GM21447 (cell line): ENCODE data around the gene LRBA.
"Not testable (repeated sequence)": the region's sequence is repeated elsewhere in the genome, so short reads cannot be mapped to it uniquely, and the experiment has no call there.

Experiments used
- ATAC-seq: cut with Tn5 transposase; IDR thresholded peaks from one replicate; pipeline ENCODE4 v1.9.1; 2021; ENCODE audit not compliant: unreplicated experiment

The LRBA gene

GRCh38 chr4:150744570-150744969, 270.5 kb downstream of the LRBA start:
- ATAC-seq, result no peak

- no peak for ATAC-seq
Observed at GRCh38 chr4:150743564-150744342, 271.3 kb downstream of the LRBA start.

GRCh38 chr4:150742930-150743329, 272.2 kb downstream of the LRBA start:
- ATAC-seq, result not testable (repeated sequence)

GRCh38 chr4:150739591-150739990, 275.5 kb downstream of the LRBA start:
- ATAC-seq, result no peak

- ATAC-seq, result no peak
Observed at GRCh38 chr4:150725957-150726523, 289.0 kb downstream of the LRBA start.

GRCh38 chr4:150723727-150724411, 291.2 kb downstream of the LRBA start:
- ATAC-seq, result no peak

GRCh38 chr4:150722908-150723362, 292.1 kb downstream of the LRBA start:
- no peak for ATAC-seq

GRCh38 chr4:150720973-150721518, 294.0 kb downstream of the LRBA start:
- ATAC-seq, result no peak

GRCh38 chr4:150717952-150718351, 297.1 kb downstream of the LRBA start:
- ATAC-seq, result no peak

- no peak for ATAC-seq
Observed at GRCh38 chr4:150714462-150715438, 300.3 kb downstream of the LRBA start.

GRCh38 chr4:150713251-150713650, 301.8 kb downstream of the LRBA start:
- no peak for ATAC-seq

- no peak for ATAC-seq
Observed at GRCh38 chr4:150710770-150711375, 304.2 kb downstream of the LRBA start.

GRCh38 chr4:150708004-150708403, 307.1 kb downstream of the LRBA start:
- no peak for ATAC-seq

- ATAC-seq, result no peak
Observed at GRCh38 chr4:150699599-150699998, 315.5 kb downstream of the LRBA start.

- no peak for ATAC-seq
Observed at GRCh38 chr4:150695162-150695561, 319.9 kb downstream of the LRBA start.

- no peak for ATAC-seq
Observed at GRCh38 chr4:150694438-150694837, 320.6 kb downstream of the LRBA start.

- ATAC-seq, result no peak
Observed at GRCh38 chr4:150683775-150684350, 331.2 kb downstream of the LRBA start.

- ATAC-seq, result no peak
Observed at GRCh38 chr4:150682126-150682525, 333.0 kb downstream of the LRBA start.

- ATAC-seq, result no peak
Observed at GRCh38 chr4:150681063-150681462, 334.0 kb downstream of the LRBA start.

- ATAC-seq, result no peak
Observed at GRCh38 chr4:150680651-150681050, 334.4 kb downstream of the LRBA start.
